GM12865 (cell line): Measurements from ENCODE around the gene CHSY1.

Experiments
- DNase-seq: peaks from one replicate; pipeline ENCODE4 v3.0.0; 2010; ENCODE audit warnings: low read depth
- H3K4me3 ChIP-seq: 2 replicates; pipeline ENCODE4 v1.5.1; 2011; ENCODE audit warnings: mild to moderate bottlenecking, low read depth, low read length, control low read depth
- TF ChIP-seq, protein P1 (sequence below): IDR thresholded peaks from 2 replicates; pipeline ENCODE4 v1.5.1; 2011; ENCODE audit warnings: low read length, control low read depth, low read depth, inconsistent platforms; ENCODE audit not compliant: insufficient read depth; ENCODE audit errors: missing control alignments

Gene CHSY1

DNA sequence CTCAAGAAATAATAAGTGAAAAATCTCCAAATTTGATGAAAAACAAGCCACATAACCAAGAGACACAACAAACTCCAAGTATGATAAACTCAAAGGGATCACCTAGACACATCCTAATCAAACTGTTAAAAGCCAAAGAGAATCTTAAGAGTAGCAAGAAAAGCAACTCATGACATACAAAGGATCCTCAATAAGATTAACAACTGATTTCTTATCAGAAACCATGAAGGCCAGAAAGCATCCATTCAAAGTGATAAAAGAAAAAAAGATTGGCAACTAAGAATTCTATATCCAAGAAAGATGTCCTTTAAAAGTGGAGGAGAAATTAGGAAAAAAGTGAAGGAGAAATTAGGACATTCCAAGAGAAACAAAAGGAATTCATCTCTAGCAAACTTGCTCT is 23.5 kb downstream of the CHSY1 start:
- no peak for DNase-seq
- TF ChIP-seq, protein P1, sequence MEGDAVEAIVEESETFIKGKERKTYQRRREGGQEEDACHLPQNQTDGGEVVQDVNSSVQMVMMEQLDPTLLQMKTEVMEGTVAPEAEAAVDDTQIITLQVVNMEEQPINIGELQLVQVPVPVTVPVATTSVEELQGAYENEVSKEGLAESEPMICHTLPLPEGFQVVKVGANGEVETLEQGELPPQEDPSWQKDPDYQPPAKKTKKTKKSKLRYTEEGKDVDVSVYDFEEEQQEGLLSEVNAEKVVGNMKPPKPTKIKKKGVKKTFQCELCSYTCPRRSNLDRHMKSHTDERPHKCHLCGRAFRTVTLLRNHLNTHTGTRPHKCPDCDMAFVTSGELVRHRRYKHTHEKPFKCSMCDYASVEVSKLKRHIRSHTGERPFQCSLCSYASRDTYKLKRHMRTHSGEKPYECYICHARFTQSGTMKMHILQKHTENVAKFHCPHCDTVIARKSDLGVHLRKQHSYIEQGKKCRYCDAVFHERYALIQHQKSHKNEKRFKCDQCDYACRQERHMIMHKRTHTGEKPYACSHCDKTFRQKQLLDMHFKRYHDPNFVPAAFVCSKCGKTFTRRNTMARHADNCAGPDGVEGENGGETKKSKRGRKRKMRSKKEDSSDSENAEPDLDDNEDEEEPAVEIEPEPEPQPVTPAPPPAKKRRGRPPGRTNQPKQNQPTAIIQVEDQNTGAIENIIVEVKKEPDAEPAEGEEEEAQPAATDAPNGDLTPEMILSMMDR, result no peak

DNA sequence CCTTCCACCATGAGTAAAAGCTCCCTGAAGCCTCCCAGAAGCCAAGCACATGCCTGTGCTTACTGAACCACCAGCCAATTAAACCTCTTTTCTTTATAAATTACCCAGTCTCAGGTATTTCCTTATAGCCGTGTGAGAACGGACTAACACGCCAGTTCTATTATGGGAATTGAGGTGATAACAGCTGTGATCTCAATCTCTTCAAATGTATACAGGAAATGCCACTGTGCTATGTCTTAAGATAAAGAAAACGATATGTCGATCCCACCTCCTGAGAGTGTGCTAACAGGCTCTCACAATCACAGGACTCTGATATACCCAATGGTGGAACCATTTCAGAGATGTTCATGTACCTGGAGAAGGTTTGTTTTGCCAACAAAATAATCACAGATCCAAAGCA is 26.2 kb downstream of the CHSY1 start:
- H3K4me3 ChIP-seq, result no peak overlapping the region
- TF ChIP-seq, protein P1, result no peak
- no peak for DNase-seq

More for the DNA sequence above, 23.5 kb downstream of the CHSY1 start:
- H3K4me3 ChIP-seq, result no peak overlapping the region

DNA sequence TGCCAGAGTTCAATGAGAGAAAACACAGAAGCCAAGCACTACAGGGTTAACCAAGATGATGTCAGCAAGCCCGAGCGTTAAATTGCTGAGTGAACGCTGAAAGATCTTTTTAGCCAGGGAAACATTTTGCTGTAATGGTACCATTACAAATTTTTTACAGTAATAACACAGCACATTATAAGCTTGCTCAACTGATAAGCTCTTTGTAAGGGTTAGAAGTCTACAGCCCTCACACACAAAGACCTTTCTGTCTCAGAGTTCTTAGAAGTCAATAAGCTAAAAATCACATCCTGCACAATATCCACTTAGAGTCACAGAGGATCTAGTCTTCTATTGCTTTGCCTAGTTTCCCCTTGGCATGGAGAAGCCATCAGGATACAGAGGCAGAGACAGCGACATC is 29.9 kb downstream of the CHSY1 start:
- TF ChIP-seq, protein P1, result no peak
- no peak for DNase-seq
- no peak overlapping the region for H3K4me3 ChIP-seq

DNA sequence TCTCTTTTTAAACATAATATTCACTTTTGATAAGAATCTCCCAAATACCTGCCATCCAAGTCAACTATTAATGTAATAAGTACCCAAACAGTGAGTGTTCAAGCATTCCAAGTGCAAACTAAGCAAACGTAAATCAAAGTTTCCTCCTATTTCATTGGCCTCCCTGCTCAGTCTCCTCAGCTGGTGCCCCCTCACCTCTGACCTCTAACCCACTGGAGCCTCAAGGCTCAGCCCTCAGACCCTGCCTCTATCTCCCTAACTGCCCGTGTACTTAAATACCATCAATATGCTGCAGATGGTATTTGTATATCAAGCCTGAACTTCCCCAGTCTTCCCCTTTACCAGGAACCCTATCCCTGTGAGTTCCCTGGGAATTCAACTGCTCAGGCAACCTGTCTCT is 31.8 kb downstream of the CHSY1 start:
- TF ChIP-seq, protein P1, result no peak
- no peak overlapping the region for H3K4me3 ChIP-seq
- DNase-seq, result no peak

DNA sequence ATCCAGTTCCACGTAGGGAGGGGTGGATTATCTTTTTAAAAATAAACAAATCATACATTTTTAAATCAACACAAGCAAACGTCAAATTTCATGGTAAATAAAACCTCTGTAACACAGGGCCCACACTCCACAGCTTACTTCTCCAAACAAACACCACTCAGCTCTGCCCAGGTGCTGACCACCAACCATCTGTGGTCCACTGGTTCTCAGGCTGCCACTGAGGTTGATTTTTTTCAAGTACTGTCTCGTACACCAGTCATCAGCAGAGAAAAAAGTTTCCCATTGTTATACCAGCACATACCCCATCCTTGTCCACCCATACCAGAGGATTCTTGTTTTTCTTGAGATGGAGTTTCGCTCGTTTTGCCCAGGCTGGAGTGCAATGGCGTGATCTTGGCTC is 32.4 kb downstream of the CHSY1 start:
- DNase-seq, result no peak
- TF ChIP-seq, protein P1, result no peak
- no peak overlapping the region for H3K4me3 ChIP-seq

DNA sequence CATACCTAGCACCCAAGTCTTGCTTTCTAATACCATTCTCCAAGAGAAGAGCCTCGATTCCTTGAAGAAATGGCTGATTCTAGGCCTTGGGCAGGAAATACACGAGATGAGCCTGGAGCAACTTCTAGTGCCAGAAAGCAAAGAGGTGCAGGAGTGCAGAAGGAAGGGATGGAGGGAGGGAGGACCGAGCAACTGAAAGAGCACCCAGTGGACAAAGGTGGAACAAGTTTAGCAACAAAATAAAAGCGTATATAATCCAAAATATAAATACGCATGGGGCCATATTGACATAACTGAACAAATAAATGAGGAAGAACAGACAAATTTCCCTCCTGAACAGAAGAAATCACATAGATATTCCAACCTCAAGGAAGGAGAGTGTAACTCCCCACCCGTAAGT is 34.4 kb downstream of the CHSY1 start:
- no peak overlapping the region for H3K4me3 ChIP-seq
- TF ChIP-seq, protein P1, result no peak
- no peak for DNase-seq

DNA sequence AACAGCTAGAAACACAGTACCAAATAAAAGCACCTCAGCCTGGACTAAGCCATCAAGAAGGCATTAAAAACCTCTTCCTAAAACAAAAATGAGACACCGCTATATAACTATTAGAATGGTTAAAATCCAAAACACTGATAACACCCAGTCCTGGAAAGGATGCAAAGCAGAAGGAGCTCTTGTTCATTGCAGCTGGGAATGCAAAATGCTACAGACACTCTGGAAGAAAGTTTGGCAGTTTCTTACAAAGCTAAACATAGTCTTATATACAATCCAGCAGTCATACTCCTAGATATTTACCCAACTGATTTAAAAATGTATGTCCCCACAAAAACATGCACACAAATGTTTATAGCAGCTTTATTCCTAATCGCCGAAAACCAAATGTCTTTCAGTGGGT is 35.7 kb downstream of the CHSY1 start:
- no peak overlapping the region for H3K4me3 ChIP-seq
- TF ChIP-seq, protein P1, result no peak
- no peak for DNase-seq
